ENCODE measurements around the gene UBAC1.
"Not testable (repeated sequence)": the region's sequence is repeated elsewhere in the genome, so short reads cannot be mapped to it uniquely, and the experiment has no call there.

Gene UBAC1

DNA sequence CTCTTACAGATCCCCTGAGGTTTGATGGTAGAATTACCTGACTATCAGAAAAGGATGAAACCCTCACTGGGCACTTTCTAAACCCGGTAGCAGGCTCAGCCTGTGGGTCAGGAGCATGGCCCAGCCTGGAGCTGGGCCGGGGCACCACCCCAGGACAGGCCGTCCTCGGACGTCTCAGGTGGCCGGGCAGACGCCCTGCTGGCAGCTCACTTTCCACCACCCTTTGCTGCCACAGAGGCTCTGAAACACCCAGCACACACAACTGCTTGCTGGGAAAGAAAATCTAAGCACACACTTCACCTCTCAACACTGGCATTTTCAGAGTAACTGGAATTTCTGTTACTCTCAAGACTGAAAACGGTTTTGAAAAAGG is 4.4 kb downstream of the UBAC1 start:
- CTCF ChIA-PET: interaction anchor here (0.7 to 2.9 kb wide), 2 partner anchors 10 to 11 kb away, joined by 4 to 21 read pairs; no protein-coding TSS in a partner anchor
- TF ChIP-seq, protein P1, sequence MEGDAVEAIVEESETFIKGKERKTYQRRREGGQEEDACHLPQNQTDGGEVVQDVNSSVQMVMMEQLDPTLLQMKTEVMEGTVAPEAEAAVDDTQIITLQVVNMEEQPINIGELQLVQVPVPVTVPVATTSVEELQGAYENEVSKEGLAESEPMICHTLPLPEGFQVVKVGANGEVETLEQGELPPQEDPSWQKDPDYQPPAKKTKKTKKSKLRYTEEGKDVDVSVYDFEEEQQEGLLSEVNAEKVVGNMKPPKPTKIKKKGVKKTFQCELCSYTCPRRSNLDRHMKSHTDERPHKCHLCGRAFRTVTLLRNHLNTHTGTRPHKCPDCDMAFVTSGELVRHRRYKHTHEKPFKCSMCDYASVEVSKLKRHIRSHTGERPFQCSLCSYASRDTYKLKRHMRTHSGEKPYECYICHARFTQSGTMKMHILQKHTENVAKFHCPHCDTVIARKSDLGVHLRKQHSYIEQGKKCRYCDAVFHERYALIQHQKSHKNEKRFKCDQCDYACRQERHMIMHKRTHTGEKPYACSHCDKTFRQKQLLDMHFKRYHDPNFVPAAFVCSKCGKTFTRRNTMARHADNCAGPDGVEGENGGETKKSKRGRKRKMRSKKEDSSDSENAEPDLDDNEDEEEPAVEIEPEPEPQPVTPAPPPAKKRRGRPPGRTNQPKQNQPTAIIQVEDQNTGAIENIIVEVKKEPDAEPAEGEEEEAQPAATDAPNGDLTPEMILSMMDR (IDR thresholded peaks at IDR 0.05; ENCODE audit: control extremely low read depth, extremely low read depth, low read depth, missing control alignments): no peak
- POLR2A ChIA-PET: no interaction called here
- no peak for DNase-seq (ENCODE audit: extremely low spot score)

DNA sequence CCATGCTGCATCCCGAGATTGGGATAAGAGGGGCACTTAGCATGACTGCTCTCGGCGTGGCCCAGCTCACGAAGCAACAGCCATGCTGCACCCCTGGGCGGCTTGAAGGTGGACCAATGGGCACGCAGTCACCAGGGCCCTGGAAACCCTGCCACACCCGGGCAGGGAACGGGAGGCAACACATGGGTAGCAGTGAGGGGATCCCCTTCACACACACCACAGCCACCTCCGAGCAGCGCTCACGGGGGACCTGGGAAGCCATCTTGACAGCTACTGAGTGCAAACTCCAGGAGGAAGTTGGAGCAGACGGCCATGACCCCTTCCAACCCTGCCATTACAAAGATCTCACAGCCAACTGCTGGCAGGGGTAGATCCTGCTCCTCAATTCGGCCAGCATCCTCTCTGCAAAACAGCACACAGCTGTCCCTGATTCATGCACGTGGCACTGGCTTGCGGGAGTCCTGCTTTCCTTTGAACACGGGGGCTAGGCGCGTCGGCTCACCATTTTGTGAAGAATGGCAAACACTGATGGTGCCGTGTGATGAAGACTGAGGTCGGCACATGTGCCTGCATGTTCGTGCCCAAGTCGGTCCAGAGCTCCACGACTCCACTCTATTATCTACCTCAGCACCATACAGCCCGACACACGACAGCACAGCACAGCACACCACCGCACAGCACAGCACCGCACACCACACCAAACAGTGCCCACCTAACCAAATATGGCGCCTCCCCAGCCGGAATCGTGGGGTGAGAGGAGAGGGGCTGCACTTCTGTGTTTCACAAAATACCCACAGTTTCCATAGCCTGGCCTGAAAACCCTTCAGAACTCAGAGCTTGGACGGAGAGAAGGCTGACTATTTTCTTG is 5.0 kb downstream of the UBAC1 start:
- TF ChIP-seq, protein P1 (IDR thresholded peaks at IDR 0.05; ENCODE audit: control extremely low read depth, extremely low read depth, low read depth, missing control alignments): no peak
- CTCF ChIA-PET: interaction anchor here (1.1 to 2.9 kb wide), 2 partner anchors 12 to 183 kb away, joined by 3 to 21 read pairs; no protein-coding TSS in a partner anchor
- DNase-seq (ENCODE audit: extremely low spot score): no peak
- POLR2A ChIA-PET: no interaction called here

DNA sequence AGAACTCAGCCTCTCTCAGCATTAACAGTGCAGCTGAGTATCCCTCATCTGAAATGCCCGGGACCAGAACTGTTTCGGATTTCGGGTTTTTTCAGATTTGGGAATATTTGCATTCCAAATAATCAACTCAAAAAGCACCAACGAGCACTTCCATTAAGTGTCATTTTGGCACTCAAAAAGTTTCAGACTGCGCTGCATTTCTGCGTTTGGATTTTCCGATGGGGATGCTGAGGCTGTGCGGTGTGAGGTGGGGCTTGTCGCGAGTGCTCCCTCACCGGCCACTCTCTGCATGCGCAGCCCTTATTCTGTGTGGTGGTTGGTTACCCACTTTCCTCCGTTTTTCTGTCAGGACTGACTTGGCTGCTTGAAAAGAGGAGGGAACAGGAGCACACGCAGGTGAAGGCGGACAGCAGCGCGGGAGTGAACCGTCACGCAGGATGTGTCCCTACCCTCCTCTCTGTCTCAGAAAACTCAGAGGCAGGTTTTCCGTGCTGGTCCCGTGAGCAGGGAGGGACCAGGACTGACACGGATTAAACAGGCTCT is 8.4 kb downstream of the UBAC1 start:
- ChIA-PET POLR2A (no interaction called here), CTCF (interaction anchor here (0.6 kb wide), 1 partner anchor 15 kb away, joined by 3 read pairs; no protein-coding TSS in a partner anchor)
- TF ChIP-seq, protein P1 (IDR thresholded peaks at IDR 0.05; ENCODE audit: control extremely low read depth, extremely low read depth, low read depth, missing control alignments): no peak
- DNase-seq (ENCODE audit: extremely low spot score): no peak

DNA sequence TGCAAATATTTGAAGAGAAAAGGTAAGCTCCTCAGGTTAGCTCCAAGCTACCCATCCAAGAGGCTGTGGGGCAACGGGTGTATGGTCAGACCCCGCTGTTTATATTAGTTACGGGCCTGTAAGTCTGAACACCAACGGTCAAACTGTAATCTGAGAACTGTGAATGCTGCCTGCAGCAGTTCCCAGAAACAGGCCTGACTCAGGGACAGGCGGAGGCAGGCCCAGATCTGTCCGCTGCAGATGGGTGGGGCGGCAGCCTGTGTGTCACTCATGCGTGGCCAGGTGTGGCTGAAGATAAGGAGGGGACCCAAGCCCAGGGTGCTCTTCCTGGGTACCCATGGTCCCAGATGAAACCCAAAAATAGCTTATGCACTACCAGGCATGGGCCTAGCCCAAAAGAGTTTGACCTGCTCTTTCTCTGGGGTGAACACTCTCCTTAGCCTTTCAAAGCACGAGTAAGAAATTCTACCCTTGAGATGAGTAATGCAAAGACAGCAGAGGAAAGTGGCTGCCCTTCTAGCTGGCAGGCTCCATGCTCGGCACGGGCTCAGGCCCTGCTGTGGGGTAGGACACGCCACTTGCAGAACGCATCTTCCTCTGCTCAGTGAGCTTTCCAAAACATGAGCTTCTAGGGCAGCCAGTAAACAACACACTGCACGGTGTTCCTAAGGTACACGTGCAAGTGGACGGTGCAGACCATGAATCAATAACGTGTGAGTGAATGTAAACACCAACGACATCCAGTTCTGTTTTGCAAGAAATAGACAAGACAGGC is 9.1 kb downstream of the UBAC1 start:
- no peak for DNase-seq (ENCODE audit: extremely low spot score)
- CTCF ChIA-PET: interaction anchor here (0.6 kb wide), 1 partner anchor 16 kb away, joined by 3 read pairs; no protein-coding TSS in a partner anchor
- TF ChIP-seq, protein P1 (IDR thresholded peaks at IDR 0.05; ENCODE audit: control extremely low read depth, extremely low read depth, low read depth, missing control alignments): no peak
- POLR2A ChIA-PET: no interaction called here

DNA sequence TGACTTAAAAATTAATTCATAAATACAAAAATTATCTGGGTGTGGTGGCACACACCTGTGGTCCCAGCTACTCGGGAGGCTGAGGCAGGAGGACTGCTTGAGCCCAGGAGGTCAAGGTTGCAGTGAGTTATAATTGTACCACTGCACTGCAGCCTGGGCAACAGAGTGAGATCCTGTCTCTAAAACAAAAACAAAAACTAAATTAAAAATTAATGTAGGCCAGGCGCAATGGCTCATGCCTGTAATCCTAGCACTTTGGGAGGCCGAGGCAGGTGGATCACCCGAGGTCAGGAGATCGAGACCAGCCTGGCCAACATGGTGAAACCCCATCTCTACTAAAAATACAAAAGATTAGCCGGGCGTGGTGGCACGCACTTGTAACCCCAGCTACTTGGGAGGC is 9.9 kb downstream of the UBAC1 start:
- POLR2A ChIA-PET; CTCF ChIA-PET; DNase-seq (ENCODE audit: extremely low spot score): not testable (repeated sequence)

DNA sequence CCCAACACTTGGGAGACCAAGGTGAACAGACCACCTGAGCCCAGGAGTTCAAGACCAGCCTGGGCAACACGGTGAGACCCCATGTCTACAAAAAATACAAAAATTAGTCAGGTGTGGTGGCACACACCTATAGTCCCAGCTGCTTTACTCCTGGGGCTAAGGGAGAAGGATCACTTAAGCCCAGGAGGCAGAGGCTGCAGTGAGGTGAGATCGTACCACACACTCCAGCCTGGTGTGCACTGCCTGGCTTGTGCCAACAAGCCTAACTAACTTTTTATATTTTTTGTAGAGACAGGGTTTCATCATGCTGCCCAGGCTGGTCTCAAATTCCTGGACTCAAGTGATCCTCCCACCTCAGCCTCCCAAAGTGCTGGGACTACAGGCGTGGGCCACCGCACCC is 10.3 kb downstream of the UBAC1 start:
- CTCF ChIA-PET; POLR2A ChIA-PET; DNase-seq (ENCODE audit: extremely low spot score): not testable (repeated sequence)

DNA sequence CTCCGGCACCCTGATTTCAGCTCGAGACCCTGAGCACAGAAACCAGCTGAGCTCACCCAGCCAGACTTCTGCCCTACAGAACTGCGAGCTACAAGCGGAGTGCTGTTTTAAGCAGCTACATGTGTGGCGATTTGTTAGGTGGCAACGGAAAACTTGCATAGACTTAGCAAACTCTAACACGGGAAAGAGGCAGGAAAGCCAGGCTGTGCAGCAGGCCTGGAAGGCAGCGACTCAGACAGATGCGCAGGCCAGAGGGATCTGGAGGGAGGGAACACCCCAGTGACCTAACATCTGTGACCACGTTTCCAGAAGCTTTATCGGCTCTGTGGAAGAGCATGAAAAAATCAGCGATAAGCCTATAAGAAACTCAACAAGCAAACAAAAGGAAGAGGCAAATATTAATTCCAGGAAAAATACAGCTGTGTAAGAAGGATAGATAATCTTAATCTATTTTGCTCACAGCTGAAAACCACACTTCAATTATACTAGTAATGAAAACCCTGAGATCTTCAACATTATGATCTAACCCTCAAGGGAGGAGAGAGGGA is 11.0 kb downstream of the UBAC1 start:
- CTCF ChIA-PET: no interaction called here
- POLR2A ChIA-PET: no interaction called here
- DNase-seq (ENCODE audit: extremely low spot score): no peak
- TF ChIP-seq, protein P1 (IDR thresholded peaks at IDR 0.05; ENCODE audit: control extremely low read depth, extremely low read depth, low read depth, missing control alignments): no peak
